WTC11 (cell line): Measurements from ENCODE around the gene IPO11. TPM values are rescaled to one million over a fixed set of nuclear protein-coding genes. Genes with fewer than 3 reads are reported as not detected.

ENCODE experiments used
- ATAC-seq: fragments of 200-7000 bp; cut with Tn5 transposase; 2 replicates; pipeline ENCODE4 v1.10.0; 2021; ENCODE audit warnings: mild to moderate bottlenecking, moderate library complexity
- CTCF ChIA-PET: fragments of 300-600 bp; sonication (Branson Sonifier 250); formaldehyde crosslinking; loops from one replicate; lab custom pipeline; 2021; ENCODE audit warnings: antibody characterized with exemption; lab: Charles Lee
- POLR2A ChIA-PET: fragments of 350-600 bp; sonication (Branson Sonifier 250); formaldehyde crosslinking; loops from one replicate; lab custom pipeline; 2021; ENCODE audit warnings: antibody characterized with exemption; lab: Charles Lee
- DNase-seq: peaks from one replicate; pipeline ENCODE4 v3.0.0; 2021; ENCODE audit warnings: low spot score
- H3K27ac Mint-ChIP-seq: 2 replicates; pipeline ENCODE4 v1.8.0; 2021; ENCODE audit warnings: mixed read lengths
- H3K27me3 Mint-ChIP-seq: 2 replicates; pipeline ENCODE4 v1.8.0; 2021; ENCODE audit warnings: low read depth, mild to moderate bottlenecking, moderate library complexity, mixed read lengths
- H3K36me3 Mint-ChIP-seq: 2 replicates; pipeline ENCODE4 v1.8.0; 2021; ENCODE audit warnings: mixed read lengths
- H3K4me1 Mint-ChIP-seq: 2 replicates; pipeline ENCODE4 v1.8.0; 2022; ENCODE audit warnings: mixed read lengths
- H3K4me3 Mint-ChIP-seq: 2 replicates; pipeline ENCODE4 v1.8.0; 2021; ENCODE audit warnings: mild to moderate bottlenecking, moderate library complexity, mixed read lengths
- H3K9me3 Mint-ChIP-seq: 2 replicates; pipeline ENCODE4 v1.8.0; 2021; ENCODE audit warnings: mixed read lengths
- ARID4B ChIP-seq: sonication (generic); formaldehyde crosslinking; IDR thresholded peaks from 2 replicates; pipeline ENCODE4 v1.8.0; 2023; ENCODE audit warnings: missing genetic modification reagents, mild to moderate bottlenecking, borderline replicate concordance
- ATF2 ChIP-seq: sonication (generic); formaldehyde crosslinking; IDR thresholded peaks from 2 replicates; pipeline ENCODE4 v1.8.1; 2022; ENCODE audit warnings: low read depth, missing genetic modification reagents, borderline replicate concordance
- CBFB ChIP-seq: sonication (generic); formaldehyde crosslinking; IDR thresholded peaks from 2 replicates; pipeline ENCODE4 v1.8.1; 2022; ENCODE audit warnings: mild to moderate bottlenecking, low read depth, missing genetic modification reagents
- CREB1 ChIP-seq: sonication (generic); formaldehyde crosslinking; IDR thresholded peaks from 2 replicates; pipeline ENCODE4 v1.8.0; 2023; ENCODE audit warnings: mild to moderate bottlenecking, missing genetic modification reagents
- CTCF ChIP-seq: fragments of 200-600 bp; IDR thresholded peaks from 2 replicates; pipeline ENCODE4 v1.8.0; 2022; ENCODE audit warnings: antibody characterized with exemption
- FOXJ3 ChIP-seq: sonication (generic); formaldehyde crosslinking; IDR thresholded peaks from 2 replicates; pipeline ENCODE4 v1.9.0; 2021; ENCODE audit warnings: missing genetic modification reagents, mild to moderate bottlenecking, borderline replicate concordance
- JUN ChIP-seq: sonication (generic); formaldehyde crosslinking; IDR thresholded peaks from 2 replicates; pipeline ENCODE4 v1.8.0; 2023; ENCODE audit warnings: mild to moderate bottlenecking, missing genetic modification reagents
- NFATC4 ChIP-seq: fragments of 250-450 bp; sonication (Bioruptor Pico); IDR thresholded peaks from 2 replicates; pipeline ENCODE4 v1.9.0; 2021; ENCODE audit warnings: mild to moderate bottlenecking
- NR1H2 ChIP-seq: sonication (generic); formaldehyde crosslinking; IDR thresholded peaks from 2 replicates; pipeline ENCODE4 v1.9.0; 2021; ENCODE audit warnings: mild to moderate bottlenecking, moderate library complexity, missing genetic modification reagents
- ZNF219 ChIP-seq: sonication (generic); formaldehyde crosslinking; IDR thresholded peaks from 2 replicates; pipeline ENCODE4 v1.8.0; 2023; ENCODE audit warnings: missing genetic modification reagents, mild to moderate bottlenecking, borderline replicate concordance
- ZNF416 ChIP-seq: fragments of 250-450 bp; sonication (Bioruptor Pico); IDR thresholded peaks from 2 replicates; pipeline ENCODE4 v1.9.0; 2021; ENCODE audit warnings: mild to moderate bottlenecking, inconsistent platforms
- ZNF532 ChIP-seq: fragments of 250-450 bp; sonication (Bioruptor Pico); IDR thresholded peaks from 2 replicates; pipeline ENCODE4 v1.9.0; 2021; ENCODE audit warnings: mild to moderate bottlenecking, borderline replicate concordance
- total RNA-seq: library from RNA; stranded (reverse); gene quantifications from 3 replicates; pipeline ENCODE4 v1.2.3, GENCODE V29; 2021

Gene IPO11
- total RNA-seq, 1 experiment from 2014 or later, result 61.9 TPM

- TF ChIP-seq ZNF532 (CRISPR knock-in tag), result no peak
- TF ChIP-seq FOXJ3 (CRISPR knock-in tag), result no peak
- TF ChIP-seq JUN (CRISPR knock-in tag), result no peak
- TF ChIP-seq CREB1 (CRISPR knock-in tag), result no peak
Measured at GRCh38 chr5:62450259-62450658, 37.7 kb downstream of the IPO11 start (continued).

GRCh38 chr5:62457071-62457470, 44.5 kb downstream of the IPO11 start:
- no peak overlapping the region for H3K27ac Mint-ChIP-seq
- H3K9me3 Mint-ChIP-seq, result no peaks in the 10 kb centered on the region
- no peak overlapping the region for H3K4me3 Mint-ChIP-seq
- ChIA-PET CTCF (interaction anchor here (1.2 kb wide), 1 partner anchor 322 kb away, joined by 4 read pairs; no protein-coding TSS in a partner anchor), POLR2A (no interaction called here)
- ATAC-seq, result no peak
- H3K27me3 Mint-ChIP-seq, result no peaks in the 10 kb centered on the region
- no peak for DNase-seq
- peaks cover 4% of the 10 kb centered on the region for H3K36me3 Mint-ChIP-seq
- TF ChIP-seq ZNF416 (CRISPR knock-in tag), result no peak
- TF ChIP-seq ARID4B (CRISPR knock-in tag), result no peak
- no peak for TF ChIP-seq ZNF219 (CRISPR knock-in tag)
- peaks cover 13% of the 10 kb centered on the region for H3K4me1 Mint-ChIP-seq

- TF ChIP-seq NR1H2 (CRISPR knock-in tag) (no peak), CTCF (peak; percentile 58; the same call in 1 of the 2 replicates), CBFB (CRISPR knock-in tag) (no peak), NFATC4 (CRISPR knock-in tag) (no peak), ATF2 (no peak)
- H3K27ac Mint-ChIP-seq, result no peak overlapping the region; the same call in 1 of the 2 replicates
- no peaks in the 10 kb centered on the region for H3K36me3 Mint-ChIP-seq
- H3K9me3 Mint-ChIP-seq, result no peaks in the 10 kb centered on the region
- H3K27me3 Mint-ChIP-seq, result no peaks in the 10 kb centered on the region
- ATAC-seq, result peak; percentile 85
- ChIA-PET POLR2A (no interaction called here), CTCF (interaction anchor here (0.6 to 2.8 kb wide), 21 partner anchors 9 to 319 kb away, joined by 3 to 30 read pairs (median 4); partner anchors contain the start of genes DIMT1 and LRRC70)
- DNase-seq, result no peak
- H3K4me3 Mint-ChIP-seq, result no peak overlapping the region
- peaks cover 16% of the 10 kb centered on the region for H3K4me1 Mint-ChIP-seq
Measured at GRCh38 chr5:62460578-62460983, 48.0 kb downstream of the IPO11 start.
